Occipital lobe (tissue), 2 donors: ENCODE measurements around the gene ZNF511. TPM values are rescaled to one million over a fixed set of nuclear protein-coding genes. Genes with fewer than 3 reads are reported as not detected.
"Not testable (repeated sequence)": the region's sequence is repeated elsewhere in the genome, so short reads cannot be mapped to it uniquely, and the experiment has no call there.

Source experiments
- DNase-seq: peaks from one replicate; lab custom pipeline; 2025; lab: John Stamatoyannopoulos, UW
- total RNA-seq: library from RNA; depleted of rRNA; stranded (reverse); fragments of >200 nt; gene quantifications from one replicate; pipeline ENCODE4 v1.2.3, GENCODE V29; 2014

Gene ZNF511
- total RNA-seq, 1 donor from 2014 or later = 7.5 TPM

DNA sequence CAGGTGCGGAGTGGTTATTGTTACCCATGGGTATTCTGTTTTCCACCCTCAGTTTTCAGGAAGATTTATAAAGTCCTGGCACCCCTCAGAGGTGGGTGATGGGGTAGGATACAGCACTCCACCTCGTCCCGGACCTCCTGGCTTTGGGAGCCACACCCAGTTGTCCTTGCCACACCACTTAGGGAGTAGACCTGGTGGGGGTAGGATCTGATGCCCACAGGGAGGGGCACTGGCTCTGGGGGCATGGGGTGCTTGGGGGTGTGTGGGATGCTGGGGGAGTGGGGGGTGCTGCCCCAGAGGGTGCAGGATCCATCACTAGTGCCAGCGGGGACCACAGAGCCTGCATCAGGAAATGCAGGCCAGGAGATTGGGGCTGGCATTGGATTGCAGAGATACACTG lies 4.5 kb downstream of the ZNF511 start:
- no peak for DNase-seq

DNA sequence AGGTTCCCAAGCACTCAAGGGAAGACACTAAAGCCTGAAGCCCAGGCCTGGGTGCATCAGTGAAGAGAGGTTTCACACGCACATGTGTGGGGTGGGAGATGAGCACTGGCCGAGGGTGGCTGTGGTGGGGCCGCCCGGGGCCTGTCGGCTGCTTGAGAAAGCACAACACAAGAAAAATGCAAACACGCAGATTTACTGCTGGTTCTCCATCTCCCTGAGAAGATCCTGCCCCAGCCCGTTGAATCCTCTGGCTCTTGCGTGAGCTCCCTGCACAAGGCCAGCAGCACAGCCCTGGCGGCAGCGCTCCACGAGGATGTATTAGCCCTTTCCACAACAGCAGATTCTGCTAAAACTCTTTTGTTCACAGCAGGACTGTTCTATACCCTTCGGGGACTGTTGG lies 6.2 kb downstream of the ZNF511 start:
- DNase-seq = no peak

DNA sequence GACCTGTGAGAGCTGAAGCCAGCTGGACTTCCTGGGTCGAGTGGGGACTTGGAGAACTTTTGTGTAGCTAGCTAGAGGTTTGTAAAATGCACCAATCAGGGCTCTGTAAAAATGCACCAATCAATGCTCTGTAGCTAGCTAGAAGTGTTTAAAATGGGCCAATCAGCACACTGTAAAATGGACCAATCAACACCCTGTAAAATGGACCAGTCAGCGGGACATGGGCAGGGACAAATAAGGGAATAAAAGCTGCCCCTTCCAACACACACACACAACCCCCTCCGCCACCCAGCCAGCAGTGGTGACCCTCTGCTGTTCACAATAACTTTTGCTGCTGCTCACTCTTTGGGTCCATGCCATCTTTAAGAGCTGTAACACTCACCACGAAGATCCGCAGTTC lies 7.1 kb downstream of the ZNF511 start:
- DNase-seq = no peak

DNA sequence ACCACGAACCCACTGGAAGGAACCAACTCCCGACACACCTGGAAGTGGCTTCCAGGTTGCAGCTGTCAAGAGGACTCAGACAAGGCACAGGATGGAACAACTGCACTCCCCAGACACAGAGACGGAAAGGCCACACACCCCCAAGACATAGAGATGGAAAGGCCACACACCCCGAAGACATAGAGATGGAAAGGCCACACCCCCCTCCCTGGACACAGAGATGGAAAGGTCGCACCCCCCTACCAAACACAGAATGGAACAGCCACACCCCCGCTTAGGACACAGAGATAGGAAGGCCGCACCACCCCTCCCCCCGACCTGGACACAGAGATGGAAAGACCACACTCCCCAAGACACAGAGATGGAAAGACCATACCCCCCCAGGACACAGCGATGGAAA lies 7.6 kb downstream of the ZNF511 start:
- DNase-seq = no peak

DNA sequence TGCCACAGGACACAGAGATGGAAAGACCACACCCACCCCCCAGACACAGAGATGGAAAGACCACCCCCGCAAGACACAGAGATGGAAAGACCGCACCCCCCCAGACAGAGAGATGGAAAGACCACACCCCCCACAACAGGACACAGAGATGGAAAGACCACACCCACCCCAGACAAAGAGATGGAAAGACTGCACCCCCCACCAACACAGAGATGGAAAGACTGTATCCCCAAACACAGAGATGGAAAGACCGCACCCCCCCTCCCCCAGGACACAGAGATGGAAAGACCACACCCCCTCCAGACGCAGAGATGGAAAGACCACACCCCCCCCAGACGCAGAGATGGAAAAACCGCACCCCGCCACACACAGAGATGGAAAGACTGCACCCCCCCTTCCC lies 8.0 kb downstream of the ZNF511 start:
- no peak for DNase-seq

DNA sequence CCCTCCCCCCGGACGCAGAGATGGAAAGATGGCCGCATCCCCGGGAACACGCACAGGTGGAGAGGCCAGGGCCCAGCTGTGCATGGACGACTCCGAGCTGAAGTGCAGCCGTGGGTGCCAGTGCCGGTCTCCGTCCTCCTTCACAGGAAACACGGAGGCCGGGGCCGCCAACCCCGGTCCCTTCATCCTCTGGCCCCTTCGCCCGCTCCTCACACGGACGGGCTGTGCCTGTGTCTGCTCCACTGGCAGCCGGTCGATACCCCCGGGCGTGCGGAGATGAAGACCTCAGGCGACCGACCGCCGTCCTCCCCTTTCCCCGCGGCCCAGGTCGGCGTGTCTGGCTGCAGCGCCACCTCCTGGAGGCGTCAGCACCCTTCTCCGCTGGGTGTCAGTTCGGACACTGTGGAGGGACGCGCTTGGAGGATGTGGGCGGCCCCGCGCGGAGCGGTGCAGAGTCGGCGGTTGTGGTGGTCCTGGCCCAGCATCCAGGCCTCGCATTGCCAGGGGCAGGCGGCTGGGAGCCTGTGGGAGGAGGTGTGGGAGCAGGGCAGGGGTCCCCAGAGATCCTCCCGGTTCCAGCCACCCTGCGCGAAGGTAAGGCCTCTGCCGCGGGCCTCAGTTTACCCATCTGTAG lies 9.9 kb downstream of the ZNF511 start:
- DNase-seq = no peak

DNA sequence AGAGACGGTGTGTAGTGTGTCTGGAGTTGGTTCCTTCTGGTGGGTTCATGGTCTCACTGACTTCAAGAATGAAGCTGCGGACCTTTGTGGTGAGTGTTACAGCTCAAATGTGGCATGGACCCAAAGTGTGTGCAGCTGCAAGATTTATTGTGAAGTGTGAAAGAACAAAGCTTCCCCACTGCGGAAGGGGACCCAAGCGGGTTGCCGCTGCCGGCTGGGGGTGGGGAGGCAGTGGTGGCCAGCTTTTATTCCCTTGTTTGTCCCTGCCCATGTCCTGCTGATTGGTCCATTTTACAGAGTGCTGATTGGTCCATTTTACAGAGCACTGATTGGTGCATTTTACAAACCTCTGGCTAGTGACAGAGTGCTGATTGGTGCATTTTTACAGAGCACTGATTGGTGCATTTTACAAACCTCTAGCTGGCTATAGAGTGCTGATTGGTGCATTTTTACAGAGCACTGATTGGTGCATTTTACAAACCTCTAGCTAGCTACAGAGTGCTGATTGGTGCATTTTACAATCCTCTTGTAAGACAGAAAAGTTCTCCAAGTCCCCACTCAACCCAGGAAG lies 12.2 kb downstream of the ZNF511 start:
- DNase-seq = not testable (repeated sequence)

DNA sequence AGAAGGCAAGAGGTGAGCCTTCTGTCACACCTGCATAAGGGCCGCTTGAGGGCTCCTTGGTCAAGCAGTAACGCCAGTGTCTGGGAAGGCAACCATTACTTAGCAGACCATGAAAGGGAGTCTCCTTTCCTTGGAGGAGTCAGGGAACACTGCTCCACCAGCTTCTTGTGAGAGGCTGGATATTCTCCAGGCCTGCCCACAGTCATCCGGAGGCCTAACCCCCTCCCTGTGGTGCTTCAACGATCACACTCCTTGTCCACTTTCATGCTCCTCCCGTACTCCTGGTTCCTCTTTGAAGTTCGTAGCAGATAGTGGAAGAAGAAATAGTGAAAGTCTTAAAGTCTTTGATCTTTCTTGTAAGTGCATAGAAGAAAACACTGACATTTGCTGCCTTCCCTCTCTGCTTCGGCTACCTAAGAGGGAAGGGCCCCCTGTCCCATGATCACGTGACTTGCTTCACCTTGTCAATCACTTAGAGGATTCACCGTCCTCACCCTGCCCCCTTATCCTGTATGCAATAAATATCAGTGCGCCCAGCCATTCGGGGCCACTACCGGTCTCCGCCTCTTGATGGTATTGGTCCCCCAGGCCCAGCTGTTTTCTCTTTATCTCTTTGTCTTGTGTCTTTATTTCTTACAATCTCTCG lies 13.5 kb downstream of the ZNF511 start:
- not testable (repeated sequence) for DNase-seq

DNA sequence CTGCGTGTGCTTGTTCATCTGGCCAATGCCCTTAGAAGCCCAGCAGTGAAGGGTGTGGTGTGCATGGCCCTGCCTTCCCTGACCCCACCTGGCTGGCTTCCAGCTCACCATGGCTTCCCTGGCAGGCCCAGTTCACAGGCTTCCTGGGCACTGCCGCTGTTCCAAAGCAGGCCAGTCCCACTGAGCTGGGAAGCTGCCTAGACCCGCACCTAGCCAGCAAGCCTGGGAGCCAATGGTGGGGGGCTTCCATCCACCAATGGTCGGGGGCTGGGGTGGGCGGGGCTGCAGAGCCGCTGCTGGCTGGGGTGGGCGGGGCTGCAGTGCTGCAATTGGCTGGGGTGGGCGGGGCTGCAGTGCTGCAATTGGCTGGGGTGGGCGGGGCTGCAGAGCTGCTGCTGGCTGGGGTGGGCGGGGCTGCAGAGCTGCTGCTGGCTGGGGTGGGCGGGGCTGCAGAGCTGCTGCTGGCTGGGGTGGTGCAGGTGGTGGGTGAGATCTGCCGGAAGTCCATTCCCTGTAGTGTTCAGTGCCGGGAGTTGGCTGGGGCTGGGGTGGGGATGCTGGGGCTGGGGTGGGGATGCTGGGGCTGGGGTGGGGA lies 15.6 kb downstream of the ZNF511 start:
- DNase-seq = no peak

DNA sequence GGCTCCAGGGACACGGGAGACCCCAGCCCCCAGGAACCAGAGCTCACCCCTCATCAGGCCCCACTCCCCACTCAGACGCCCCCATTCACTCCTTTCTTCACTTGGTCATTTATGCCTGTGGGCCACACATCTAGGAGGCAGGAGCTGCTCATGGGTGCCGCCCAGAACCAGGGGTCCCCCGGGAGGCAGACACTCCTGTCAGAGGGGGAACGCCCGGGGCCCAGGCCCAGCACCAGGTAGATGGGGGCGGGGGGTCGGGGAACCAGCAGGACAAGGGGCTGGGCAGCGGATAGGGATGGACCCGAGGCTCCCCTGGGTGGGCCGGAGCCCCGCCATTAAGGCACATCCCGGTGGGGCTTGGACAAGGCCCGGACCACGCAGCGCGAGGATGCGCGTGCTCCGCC lies 16.1 kb downstream of the ZNF511 start:
- DNase-seq = no peak

DNA sequence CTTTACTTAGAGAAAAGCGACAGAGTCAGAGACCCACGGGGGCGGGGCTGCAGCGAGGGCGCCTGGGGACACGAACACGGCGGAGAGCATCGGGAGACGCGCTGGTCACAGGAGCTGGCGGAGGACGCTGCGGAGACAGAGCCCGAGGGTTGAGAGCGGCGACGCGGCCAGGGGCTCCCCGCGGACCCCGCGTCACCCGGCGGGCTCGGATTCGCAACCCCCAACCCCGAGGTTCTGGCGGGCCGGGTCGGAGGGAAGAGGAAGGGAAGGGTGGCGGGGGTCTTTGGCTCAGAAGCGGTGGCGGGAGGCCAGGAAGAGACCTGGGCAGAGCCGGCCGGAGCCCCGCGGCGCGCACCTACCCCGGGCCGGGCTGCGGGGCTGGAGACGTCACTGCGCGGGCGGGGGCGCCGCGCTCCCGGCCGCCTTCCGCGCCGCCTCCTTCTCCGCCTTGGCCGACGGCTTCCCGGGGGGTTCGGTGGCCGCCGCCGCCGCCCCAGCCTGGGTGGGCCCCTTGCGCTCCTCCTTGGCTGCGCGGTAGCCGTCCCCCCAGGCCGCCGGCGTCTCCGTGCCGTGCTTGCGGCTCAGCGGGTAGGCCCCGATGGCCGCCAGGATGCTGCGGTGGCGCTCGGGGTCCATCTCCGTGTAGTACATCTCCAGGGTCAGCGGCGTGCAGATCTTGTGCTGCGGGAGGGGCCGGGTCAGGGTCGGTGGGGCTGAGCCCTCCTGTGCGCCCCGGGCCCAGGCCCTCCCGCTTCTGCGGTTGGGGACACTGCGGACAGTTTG lies 16.9 kb downstream of the ZNF511 start:
- DNase-seq = no peak

DNA sequence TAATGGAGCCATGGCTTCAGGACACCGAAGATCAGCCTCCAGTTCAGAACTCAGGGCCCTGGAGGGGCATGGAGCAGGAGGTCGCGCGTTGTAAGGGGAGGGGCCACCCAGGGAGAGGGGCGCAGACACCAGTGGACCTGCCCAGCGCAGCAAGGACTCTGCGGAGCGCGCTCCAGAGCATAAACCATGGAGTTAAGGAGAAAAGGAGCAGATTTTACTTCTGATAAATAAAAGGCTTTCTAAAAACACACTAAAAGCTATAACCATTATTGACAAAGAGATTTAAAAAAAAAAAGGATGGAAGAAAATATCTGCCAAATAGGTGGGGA lies 17.5 kb downstream of the ZNF511 start:
- no peak for DNase-seq

DNA sequence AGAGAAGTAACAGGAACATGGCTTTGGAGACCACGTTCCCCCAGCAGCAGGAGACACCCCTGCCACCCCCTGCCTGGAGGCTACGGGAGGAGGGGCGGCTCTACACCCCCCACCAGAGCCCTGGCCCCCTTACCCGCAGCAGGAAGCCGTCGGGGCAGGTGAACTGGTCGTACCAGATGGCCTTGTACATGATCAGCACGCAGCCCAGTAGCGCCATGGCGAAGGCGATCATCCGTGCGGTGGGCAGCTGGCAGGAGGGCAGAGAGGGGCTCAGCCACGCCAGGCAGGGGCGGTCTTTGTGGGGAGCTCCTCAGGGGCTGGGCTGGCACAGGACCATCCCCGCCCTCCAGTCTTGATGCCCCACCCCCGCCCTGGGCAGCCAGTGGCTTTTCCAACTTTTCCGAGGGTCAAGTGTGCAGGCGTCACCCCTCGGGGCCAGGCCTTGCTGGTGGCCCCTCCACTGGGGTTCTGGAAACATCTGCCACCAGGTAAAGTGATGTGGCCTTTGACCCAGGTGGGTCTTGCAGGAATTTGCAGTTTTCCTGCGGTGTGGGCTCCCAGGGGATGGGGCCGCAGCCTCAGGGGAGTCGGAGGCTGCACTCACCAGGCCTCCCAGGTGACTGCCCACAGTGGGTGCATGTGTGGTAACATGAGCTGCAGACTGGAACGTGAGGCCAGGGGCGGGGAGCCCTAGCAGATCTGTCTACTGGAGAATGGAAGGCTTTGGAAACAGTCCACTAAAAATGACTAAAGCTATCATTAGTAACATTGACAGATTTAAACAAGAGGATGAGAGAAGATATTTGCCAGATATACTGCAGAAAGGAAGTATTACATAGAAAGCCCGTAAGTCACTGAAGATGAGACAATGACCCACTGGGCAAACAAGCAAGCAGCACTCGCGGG lies 18.3 kb downstream of the ZNF511 start:
- no peak for DNase-seq

DNA sequence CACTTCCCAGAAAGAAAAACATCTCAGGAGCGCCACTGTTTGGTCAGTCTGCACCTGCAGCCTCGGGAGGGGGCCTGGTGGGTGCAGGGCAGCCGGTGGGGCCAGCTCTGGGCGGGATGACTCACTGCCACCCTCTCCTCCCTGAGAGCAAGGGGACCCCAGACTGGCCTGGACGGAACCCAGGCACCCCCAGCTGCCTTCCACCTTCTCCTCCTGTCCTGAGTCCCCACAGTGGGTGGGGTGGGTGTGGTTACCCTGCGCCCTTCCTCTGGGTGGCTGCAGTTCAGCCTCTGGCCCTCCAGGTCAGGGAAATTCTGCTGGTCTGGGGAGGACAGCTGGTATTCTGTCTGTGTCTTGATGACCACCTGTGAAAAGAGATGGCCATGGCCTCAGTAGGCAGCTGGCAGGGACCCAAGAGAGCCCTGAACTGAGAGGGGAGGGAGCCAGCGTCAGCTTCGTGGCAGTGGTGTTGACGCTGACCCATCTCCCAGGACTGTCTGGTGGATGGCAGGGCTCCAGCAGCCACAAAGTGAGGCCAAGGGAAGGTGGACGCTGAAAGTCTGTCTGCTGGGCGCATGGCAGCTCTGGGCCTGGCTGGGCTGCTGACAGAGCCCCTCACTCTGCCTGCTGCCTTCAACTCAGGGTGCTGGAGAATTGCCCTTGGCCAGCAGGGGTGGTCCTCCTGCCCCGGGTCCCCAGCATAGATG lies 19.1 kb downstream of the ZNF511 start:
- DNase-seq = no peak

DNA sequence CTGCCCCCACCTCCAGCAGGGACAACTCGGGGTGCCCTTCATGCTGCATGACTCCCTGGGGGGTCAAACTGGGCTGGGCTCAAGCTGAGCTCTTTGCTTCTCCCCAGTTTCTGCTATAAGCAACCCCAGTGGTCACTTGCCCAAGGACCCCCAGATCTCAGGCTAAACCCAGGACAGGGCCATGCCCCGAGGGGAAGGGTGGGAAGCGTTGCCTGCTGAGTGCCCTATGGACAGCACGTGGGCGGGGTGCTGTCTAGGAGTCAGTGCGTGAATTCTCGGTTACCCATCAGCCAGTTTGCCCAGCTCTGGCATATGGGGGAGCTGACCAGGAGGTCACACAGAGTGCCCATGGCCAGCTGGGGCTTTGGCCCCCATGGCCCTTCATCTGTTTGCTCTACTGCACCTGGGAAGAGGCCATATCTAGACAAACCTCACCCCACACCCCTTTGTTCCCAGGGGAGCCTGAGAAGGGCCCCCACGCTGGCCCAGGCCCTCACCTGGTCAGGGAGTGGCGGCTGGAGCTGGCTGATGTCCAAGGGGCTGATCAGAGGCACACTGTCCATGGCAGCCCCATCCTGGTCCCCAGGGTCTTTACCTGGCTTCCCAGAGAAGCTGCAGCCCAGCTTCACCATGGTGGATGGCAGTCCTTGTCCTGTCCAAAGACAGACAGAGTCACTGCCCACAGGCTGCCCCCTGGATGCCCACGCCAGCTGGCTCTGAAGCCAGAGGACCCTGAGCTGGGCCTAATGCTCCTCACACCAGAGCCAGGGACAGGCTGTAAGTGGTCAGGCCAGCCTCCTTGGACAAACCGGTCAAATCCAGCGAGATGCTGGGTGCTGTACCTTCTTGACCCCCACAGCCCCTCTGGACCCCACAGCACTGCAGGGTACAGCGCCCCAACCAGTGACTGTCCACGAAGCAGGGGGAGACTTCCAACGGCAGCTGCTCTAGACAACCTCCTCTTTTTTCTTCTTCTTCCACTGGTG lies 19.9 kb downstream of the ZNF511 start:
- DNase-seq = no peak

DNA sequence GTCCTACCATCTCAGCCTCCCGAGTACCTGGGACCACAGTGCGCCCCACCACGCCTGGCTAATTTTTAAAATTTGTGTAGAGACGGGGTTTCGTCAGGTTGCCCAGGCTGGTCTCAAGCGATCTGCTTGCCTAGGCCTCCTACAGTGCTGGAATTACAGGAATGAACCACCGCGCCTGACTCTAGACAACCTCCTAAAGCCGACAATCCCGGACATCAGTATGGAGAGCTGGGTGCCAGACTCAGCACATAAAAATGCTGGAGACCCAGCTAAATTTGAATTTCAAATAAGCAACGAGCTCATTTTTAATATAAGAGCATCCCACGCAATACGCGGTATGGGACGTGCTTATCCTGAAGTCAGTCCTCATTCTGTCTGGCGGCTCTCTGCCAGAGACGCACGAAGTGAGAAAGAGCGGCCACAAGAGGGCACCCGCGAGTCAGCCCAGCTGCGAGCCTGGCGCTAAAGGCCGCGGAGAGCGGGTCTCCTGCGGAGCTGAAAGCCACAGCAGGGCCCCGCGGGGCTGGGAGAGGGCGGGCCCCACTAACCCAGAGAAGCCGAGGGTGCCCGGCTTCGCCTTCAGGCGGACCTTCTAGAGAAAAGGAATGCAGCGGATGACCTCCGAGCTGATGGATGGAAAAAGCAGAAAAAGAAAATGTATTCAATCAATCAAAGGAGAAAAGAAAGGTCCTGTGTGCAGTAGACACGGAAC lies 20.9 kb downstream of the ZNF511 start:
- DNase-seq = peak; percentile 76

DNA sequence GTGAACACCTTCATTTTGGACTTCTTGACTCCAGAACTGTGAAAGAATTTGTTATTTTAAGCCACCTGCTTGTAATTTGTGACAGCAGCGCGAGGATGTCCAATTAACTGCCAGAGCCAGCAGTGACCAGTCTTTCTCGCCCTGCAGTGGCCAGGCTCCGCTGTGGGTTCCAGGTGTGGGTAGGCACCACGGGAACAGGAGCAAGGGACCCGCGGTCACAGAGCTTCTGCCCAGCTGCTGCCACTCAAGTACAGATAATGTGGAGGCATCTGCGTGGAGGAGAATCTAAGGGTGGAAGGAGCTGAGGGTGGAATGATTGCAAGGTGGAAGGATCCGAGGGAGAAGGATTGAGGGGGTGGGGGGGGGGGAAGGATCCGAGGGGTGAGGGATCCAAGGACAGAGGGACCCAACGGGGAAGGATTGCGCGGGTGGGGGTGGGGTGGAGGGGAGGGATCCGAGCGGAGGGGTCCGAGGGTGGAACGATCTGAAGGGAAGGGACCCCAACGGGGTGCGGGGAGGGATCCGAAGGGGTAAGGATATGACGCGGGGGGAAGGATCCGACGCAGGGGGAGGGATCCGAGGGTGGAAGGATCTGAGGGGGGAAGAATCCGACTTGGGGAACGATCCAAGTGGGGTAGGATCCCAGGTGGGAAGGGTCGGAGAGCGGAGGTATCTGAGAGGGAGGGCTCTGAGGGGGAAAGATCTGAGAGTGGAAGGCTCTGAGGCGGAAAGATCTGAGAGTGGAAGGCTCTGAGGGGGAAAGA lies 24.4 kb downstream of the ZNF511 start:
- DNase-seq = no peak
